ENCODE results near the gene AIG1.
"Not testable (repeated sequence)": the region's sequence is repeated elsewhere in the genome, so short reads cannot be mapped to it uniquely, and the experiment has no call there.

The AIG1 gene

GRCh38 chr6:143335865-143336264 lies 275.2 kb downstream of the AIG1 start:
- no peaks in the 10 kb centered on the region for H4K20me1 ChIP-seq
- no peak overlapping the region for H3K27ac ChIP-seq
- no peaks in the 10 kb centered on the region for H3K9me3 ChIP-seq
- H3K4me3 ChIP-seq, result no peak overlapping the region
- H3K9ac ChIP-seq, result no peak overlapping the region
- TF ChIP-seq Cebpa-rat (IDR thresholded peaks at IDR 0.05), result no peak
- no peak overlapping the region for H3K4me2 ChIP-seq
- no peaks in the 10 kb centered on the region for H3K4me1 ChIP-seq
- H3K27me3 ChIP-seq, result no peaks in the 10 kb centered on the region
- no peaks in the 10 kb centered on the region for H3K36me3 ChIP-seq

GRCh38 chr6:143336446-143337152 lies 275.9 kb downstream of the AIG1 start:
- Histone ChIP-seq H3K4me3 (no peak overlapping the region), H3K27ac (no peak overlapping the region), H3K4me1 (no peaks in the 10 kb centered on the region), H3K36me3 (no peaks in the 10 kb centered on the region), H4K20me1 (no peaks in the 10 kb centered on the region), H3K9ac (no peak overlapping the region), H3K4me2 (no peak overlapping the region), H3K9me3 (no peaks in the 10 kb centered on the region), H3K27me3 (no peaks in the 10 kb centered on the region)
- no peak for TF ChIP-seq Cebpa-rat (IDR thresholded peaks at IDR 0.05)

- H3K4me3 ChIP-seq, result no peak overlapping the region
- TF ChIP-seq Cebpa-rat (IDR thresholded peaks at IDR 0.05), result no peak
Observed at GRCh38 chr6:143337201-143337949, 276.7 kb downstream of the AIG1 start.

GRCh38 chr6:143339223-143339622 lies 278.5 kb downstream of the AIG1 start:
- no peaks in the 10 kb centered on the region for H3K27me3 ChIP-seq
- no peak overlapping the region for H3K4me2 ChIP-seq
- H3K4me3 ChIP-seq, result no peak overlapping the region
- TF ChIP-seq Cebpa-rat (IDR thresholded peaks at IDR 0.05), result no peak
- no peaks in the 10 kb centered on the region for H3K4me1 ChIP-seq
- H4K20me1 ChIP-seq, result no peaks in the 10 kb centered on the region
- no peaks in the 10 kb centered on the region for H3K36me3 ChIP-seq
- H3K27ac ChIP-seq, result no peak overlapping the region
- H3K9ac ChIP-seq, result no peak overlapping the region
- no peaks in the 10 kb centered on the region for H3K9me3 ChIP-seq

More at GRCh38 chr6:143337201-143337949, 276.7 kb downstream of the AIG1 start:
- no peaks in the 10 kb centered on the region for H3K4me1 ChIP-seq
- H3K27me3 ChIP-seq, result no peaks in the 10 kb centered on the region
- no peaks in the 10 kb centered on the region for H3K36me3 ChIP-seq
- H3K27ac ChIP-seq, result no peak overlapping the region
- H3K9ac ChIP-seq, result no peak overlapping the region
- H3K9me3 ChIP-seq, result no peaks in the 10 kb centered on the region
- no peak overlapping the region for H3K4me2 ChIP-seq
- no peaks in the 10 kb centered on the region for H4K20me1 ChIP-seq

GRCh38 chr6:143345477-143345876 lies 284.8 kb downstream of the AIG1 start:
- not testable (repeated sequence) for H3K27me3 ChIP-seq, H3K4me1 ChIP-seq, H3K4me3 ChIP-seq, H3K9ac ChIP-seq, H4K20me1 ChIP-seq, H3K4me2 ChIP-seq, H3K27ac ChIP-seq, H3K9me3 ChIP-seq, H3K36me3 ChIP-seq

GRCh38 chr6:143346004-143346403 lies 285.3 kb downstream of the AIG1 start:
- H3K36me3 ChIP-seq, result no peaks in the 10 kb centered on the region
- H4K20me1 ChIP-seq, result no peaks in the 10 kb centered on the region
- TF ChIP-seq Cebpa-rat (IDR thresholded peaks at IDR 0.05), result no peak
- H3K4me2 ChIP-seq, result no peak overlapping the region
- no peaks in the 10 kb centered on the region for H3K4me1 ChIP-seq
- H3K27ac ChIP-seq, result no peak overlapping the region
- no peak overlapping the region for H3K4me3 ChIP-seq
- no peaks in the 10 kb centered on the region for H3K27me3 ChIP-seq
- no peak overlapping the region for H3K9ac ChIP-seq
- H3K9me3 ChIP-seq, result no peaks in the 10 kb centered on the region

GRCh38 chr6:143348531-143348930 lies 287.8 kb downstream of the AIG1 start:
- Histone ChIP-seq H3K4me3 (no peak overlapping the region), H3K9ac (no peak overlapping the region), H3K9me3 (no peaks in the 10 kb centered on the region), H3K27me3 (no peaks in the 10 kb centered on the region), H3K27ac (no peak overlapping the region), H3K36me3 (no peaks in the 10 kb centered on the region), H3K4me2 (no peak overlapping the region), H4K20me1 (no peaks in the 10 kb centered on the region), H3K4me1 (no peaks in the 10 kb centered on the region)
- TF ChIP-seq Cebpa-rat (IDR thresholded peaks at IDR 0.05), result no peak

GRCh38 chr6:143349530-143349929 lies 288.8 kb downstream of the AIG1 start:
- no peak overlapping the region for H3K4me3 ChIP-seq
- no peaks in the 10 kb centered on the region for H3K36me3 ChIP-seq
- no peaks in the 10 kb centered on the region for H3K4me1 ChIP-seq
- no peaks in the 10 kb centered on the region for H3K9me3 ChIP-seq
- no peaks in the 10 kb centered on the region for H3K27me3 ChIP-seq
- TF ChIP-seq Cebpa-rat (IDR thresholded peaks at IDR 0.05), result no peak
- no peak overlapping the region for H3K27ac ChIP-seq
- no peak overlapping the region for H3K4me2 ChIP-seq
- no peak overlapping the region for H3K9ac ChIP-seq
- no peaks in the 10 kb centered on the region for H4K20me1 ChIP-seq

GRCh38 chr6:143356101-143356880 lies 295.6 kb downstream of the AIG1 start:
- Histone ChIP-seq H3K27ac (no peak overlapping the region), H3K9ac (no peak overlapping the region), H3K4me2 (no peak overlapping the region), H3K4me1 (no peaks in the 10 kb centered on the region), H3K4me3 (no peak overlapping the region), H3K9me3 (0 out of 2 replicates have a peak, but pooled peaks cover 5% of the 10 kb centered on the region), H3K27me3 (no peaks in the 10 kb centered on the region), H4K20me1 (no peaks in the 10 kb centered on the region), H3K36me3 (no peaks in the 10 kb centered on the region)
- no peak for TF ChIP-seq Cebpa-rat (IDR thresholded peaks at IDR 0.05)

GRCh38 chr6:143357152-143357551 lies 296.5 kb downstream of the AIG1 start:
- Histone ChIP-seq H3K9me3 (0 out of 2 replicates have a peak, but pooled peaks cover 5% of the 10 kb centered on the region), H3K27ac (no peak overlapping the region), H4K20me1 (no peaks in the 10 kb centered on the region), H3K9ac (no peak overlapping the region), H3K36me3 (no peaks in the 10 kb centered on the region), H3K4me1 (no peaks in the 10 kb centered on the region), H3K4me3 (no peak overlapping the region), H3K27me3 (no peaks in the 10 kb centered on the region), H3K4me2 (no peak overlapping the region)
- TF ChIP-seq Cebpa-rat (IDR thresholded peaks at IDR 0.05), result no peak

All from BLaER1 (cell line).